Head of caudate nucleus (tissue), 42 donors: ENCODE measurements around the gene HOXD8.

ENCODE experiments used
- DNase-seq, 42 donors: peaks; one replicate each; pipeline versions ENCODE4 v3.0.0 to v3.0.0-alpha.2; 2020 to 2021; ENCODE audit warnings: mixed read lengths in 7 of 42
- intact Hi-C: fragments of 100-400 bp; cut with DNase I; formaldehyde crosslinking; loops from one replicate; pipeline ENCODE4 v1.15.0; 2022

The HOXD8 gene

GRCh38 chr2:176088937-176089842 lies 40.3 kb upstream of the HOXD8 start:
- intact Hi-C loops = loop anchor here (5.0 kb wide), 1 partner anchor 402 kb away; no protein-coding TSS in a partner anchor
- DNase-seq = peak in 2 of 42 donors; percentile 1 to 9

- intact Hi-C loops = loop anchor here (5.0 to 10.0 kb wide), 2 partner anchors 403 to 725 kb away; no protein-coding TSS in a partner anchor
- peak in 1 of 42 donors; percentile 9 for DNase-seq
Observed at GRCh38 chr2:176089843-176090395, 39.6 kb upstream of the HOXD8 start.

- peak in 1 of 42 donors; percentile 1 for DNase-seq
- intact Hi-C loops = loop anchor here (10.0 kb wide), 1 partner anchor 726 kb away; no protein-coding TSS in a partner anchor
Observed at GRCh38 chr2:176090862-176091261, 38.6 kb upstream of the HOXD8 start.

GRCh38 chr2:176091329-176092258 lies 37.9 kb upstream of the HOXD8 start:
- DNase-seq = no peak
- intact Hi-C loops = loop anchor here (10.0 kb wide), 1 partner anchor 727 kb away; no protein-coding TSS in a partner anchor

- no peak for DNase-seq
- intact Hi-C loops = loop anchor here (10.0 kb wide), 1 partner anchor 728 kb away; no protein-coding TSS in a partner anchor
Observed at GRCh38 chr2:176092270-176093144, 37.0 kb upstream of the HOXD8 start, which contains the start of gene HOXD13. HOXD13 (plus strand) TSS chr2:176092721; CDS start chr2:176092891, 170 bp downstream.

- intact Hi-C loops = loop anchor here (10.0 kb wide), 1 partner anchor 729 kb away; no protein-coding TSS in a partner anchor
- peak in 1 of 42 donors; percentile 40 for DNase-seq
Observed at GRCh38 chr2:176093145-176093897, 36.2 kb upstream of the HOXD8 start.

- intact Hi-C loops = loop anchor here (10.0 kb wide), 1 partner anchor 729 kb away; no protein-coding TSS in a partner anchor
- no peak for DNase-seq
Observed at GRCh38 chr2:176093898-176094249, 35.6 kb upstream of the HOXD8 start.

GRCh38 chr2:176094349-176094748 lies 35.2 kb upstream of the HOXD8 start:
- intact Hi-C loops = loop anchor here (10.0 kb wide), 1 partner anchor 730 kb away; no protein-coding TSS in a partner anchor
- no peak for DNase-seq

GRCh38 chr2:176095421-176095820 lies 34.1 kb upstream of the HOXD8 start:
- intact Hi-C loops = loop anchor here (10.0 kb wide), 1 partner anchor 731 kb away; no protein-coding TSS in a partner anchor
- DNase-seq = no peak

- intact Hi-C loops = loop anchor here (10.0 kb wide), 1 partner anchor 732 kb away; no protein-coding TSS in a partner anchor
- no peak for DNase-seq
Observed at GRCh38 chr2:176096243-176096985, 33.1 kb upstream of the HOXD8 start.

- intact Hi-C loops = loop anchor here (10.0 kb wide), 1 partner anchor 732 kb away; no protein-coding TSS in a partner anchor
- peak in 39 of 42 donors; percentile 17 to 74 (median 46) for DNase-seq
Observed at GRCh38 chr2:176096986-176097819, 32.3 kb upstream of the HOXD8 start.

GRCh38 chr2:176097820-176098365 lies 31.6 kb upstream of the HOXD8 start:
- intact Hi-C loops = loop anchor here (10.0 kb wide), 1 partner anchor 733 kb away; no protein-coding TSS in a partner anchor
- no peak for DNase-seq

GRCh38 chr2:176098366-176099158 lies 30.9 kb upstream of the HOXD8 start:
- DNase-seq = no peak
- intact Hi-C loops = loop anchor here (10.0 kb wide), 1 partner anchor 734 kb away; no protein-coding TSS in a partner anchor

- no peak for DNase-seq
- intact Hi-C loops = loop anchor here (10.0 kb wide), 1 partner anchor 734 kb away; no protein-coding TSS in a partner anchor
Observed at GRCh38 chr2:176099159-176099727, 30.3 kb upstream of the HOXD8 start.
